Skin of body (tissue), 2 donors: ENCODE results near the gene CRIM1. TPM values are rescaled to one million over a fixed set of nuclear protein-coding genes. Genes with fewer than 3 reads are reported as not detected.

Experiments used
- DNase-seq: peaks from one replicate; lab custom pipeline; 2025; lab: John Stamatoyannopoulos, UW
- total RNA-seq: library from RNA; depleted of rRNA; stranded (reverse); fragments of >200 nt; gene quantifications from one replicate; pipeline ENCODE4 v1.2.3, GENCODE V29; 2014

Gene CRIM1
- total RNA-seq, 1 donor from 2014 or later, result 78.7 TPM

- no peak for DNase-seq
These were observed 65.1 kb downstream of the CRIM1 start for GRCh38 chr2:36420569-36421181.

DNA sequence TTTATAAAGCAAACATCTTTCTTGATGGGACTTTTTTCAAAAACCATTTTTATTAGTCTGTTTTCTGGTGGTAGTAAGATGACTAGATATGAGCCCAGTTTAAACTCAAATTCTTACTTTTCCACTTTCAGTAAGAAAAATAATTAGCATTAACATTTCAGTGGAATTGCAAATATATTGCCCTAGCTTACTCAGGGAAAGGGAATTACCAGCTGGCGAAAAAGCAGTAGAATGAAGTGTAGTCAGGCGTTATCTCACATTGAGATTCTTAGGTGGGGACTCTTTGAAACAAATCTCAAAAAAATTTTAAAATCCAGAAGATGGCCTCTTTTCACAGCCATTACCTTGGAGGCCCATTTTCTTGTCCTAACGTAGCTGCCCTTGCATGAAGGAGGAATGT lies 65.8 kb downstream of the CRIM1 start:
- no peak for DNase-seq

DNA sequence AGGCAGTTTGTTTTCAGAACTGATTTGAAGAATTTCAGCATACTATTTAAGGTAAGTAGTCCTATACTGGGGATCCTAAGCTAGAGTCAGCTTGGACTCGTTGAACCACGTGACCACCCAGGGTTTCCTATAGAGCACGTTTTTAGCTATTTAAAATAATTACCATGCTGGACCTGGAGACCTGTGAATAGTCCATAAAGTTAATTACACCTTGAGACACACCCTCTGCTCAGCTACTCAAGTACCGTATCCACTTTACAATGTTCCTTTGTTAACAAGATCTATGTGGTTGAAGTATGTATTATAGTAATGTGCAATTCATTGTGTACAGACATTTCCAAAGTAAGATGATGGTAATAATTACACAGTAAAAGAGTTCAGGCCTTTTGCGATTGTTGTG lies 67.6 kb downstream of the CRIM1 start:
- DNase-seq, result no peak

GRCh38 chr2:36423619-36424120 lies 68.1 kb downstream of the CRIM1 start:
- DNase-seq, result no peak

DNA sequence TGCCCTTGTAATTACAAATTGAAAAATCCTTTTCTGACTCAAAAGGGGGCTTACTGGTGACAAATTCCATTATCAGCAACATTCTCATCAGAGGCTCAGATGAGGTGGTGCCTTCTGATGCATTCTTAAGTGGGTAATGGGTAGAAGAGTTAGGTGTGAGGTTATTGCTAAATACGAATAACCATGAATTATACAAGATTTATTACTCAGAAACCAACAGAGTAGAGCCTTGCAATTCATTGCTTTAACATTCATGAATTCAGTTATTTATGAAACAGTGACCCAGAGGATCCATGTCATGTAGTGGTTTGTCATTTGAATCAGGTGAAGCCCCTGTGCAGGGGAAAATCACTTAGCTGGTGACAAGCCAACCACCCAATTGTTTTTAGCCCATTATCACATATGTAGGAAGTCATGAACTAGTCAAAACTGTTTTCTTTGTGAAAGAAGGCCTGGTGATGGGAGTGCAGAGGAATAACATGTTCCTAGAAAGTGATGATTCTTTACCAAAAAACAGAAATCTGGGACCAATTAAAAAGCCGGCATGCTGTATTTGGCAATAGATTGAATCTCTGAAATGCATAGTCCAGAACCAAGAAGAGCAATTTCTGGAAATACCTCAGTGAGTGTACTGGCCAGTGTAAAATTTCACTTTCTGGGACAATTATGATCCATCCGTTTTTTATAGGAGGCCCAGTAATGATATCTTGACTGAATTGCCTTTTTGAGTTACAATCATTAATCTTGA lies 70.2 kb downstream of the CRIM1 start:
- no peak for DNase-seq

DNA sequence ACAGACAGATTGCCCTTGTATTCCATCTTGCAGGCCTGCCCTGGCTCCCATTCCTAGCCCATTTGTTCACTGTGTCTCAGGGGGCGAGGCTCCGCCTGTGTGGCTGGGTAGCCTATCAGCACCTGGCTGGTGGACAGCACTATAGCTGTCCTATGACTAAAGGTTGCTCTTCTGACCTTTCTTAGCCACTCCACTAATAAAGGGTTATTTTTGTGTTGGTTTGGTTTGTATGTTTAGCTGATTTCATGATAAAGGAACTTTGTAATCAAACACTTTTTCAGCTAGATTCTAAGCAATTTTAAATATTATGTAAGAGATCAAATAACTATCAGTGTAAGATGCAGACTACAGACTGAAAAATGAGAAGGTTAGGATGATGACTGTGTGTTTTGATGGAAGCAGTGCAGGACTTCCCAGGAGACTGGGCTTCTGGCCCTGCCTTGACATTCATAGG lies 72.2 kb downstream of the CRIM1 start:
- DNase-seq, result no peak

- DNase-seq, result no peak
These were observed 75.0 kb downstream of the CRIM1 start for GRCh38 chr2:36430549-36430948.

- peak; percentile 15 for DNase-seq
These were observed 76.9 kb downstream of the CRIM1 start for GRCh38 chr2:36432479-36432878.

GRCh38 chr2:36433311-36434217 lies 78.0 kb downstream of the CRIM1 start:
- peak; percentile 80 for DNase-seq

DNA sequence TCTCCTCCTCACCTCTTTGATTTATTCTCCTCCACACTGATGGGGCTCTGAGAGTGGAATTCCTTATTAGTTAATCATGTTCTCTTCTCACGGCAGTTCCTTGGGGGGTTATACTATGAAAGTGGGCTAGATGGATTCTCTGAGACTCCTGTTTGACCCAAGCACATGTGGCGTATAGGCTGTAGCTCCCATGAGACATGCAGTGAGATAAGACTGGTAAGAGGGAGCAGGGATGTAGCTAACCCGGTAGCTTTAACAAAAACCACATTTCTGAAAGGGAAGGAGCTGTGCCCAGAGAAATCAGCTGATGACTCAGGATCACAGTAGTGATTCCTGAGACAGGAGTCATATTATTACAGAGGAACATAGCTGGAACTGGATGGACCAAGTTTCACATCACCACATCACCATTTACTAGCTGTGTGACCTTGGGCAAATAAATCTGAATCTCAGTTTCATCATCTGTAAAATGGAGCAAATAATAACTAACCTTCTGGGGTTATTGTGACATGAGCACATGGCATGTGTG lies 82.9 kb downstream of the CRIM1 start:
- DNase-seq, result peak; percentile 64

GRCh38 chr2:36439084-36439483 lies 83.5 kb downstream of the CRIM1 start:
- DNase-seq, result no peak

GRCh38 chr2:36441065-36441625 lies 85.6 kb downstream of the CRIM1 start:
- no peak for DNase-seq

DNA sequence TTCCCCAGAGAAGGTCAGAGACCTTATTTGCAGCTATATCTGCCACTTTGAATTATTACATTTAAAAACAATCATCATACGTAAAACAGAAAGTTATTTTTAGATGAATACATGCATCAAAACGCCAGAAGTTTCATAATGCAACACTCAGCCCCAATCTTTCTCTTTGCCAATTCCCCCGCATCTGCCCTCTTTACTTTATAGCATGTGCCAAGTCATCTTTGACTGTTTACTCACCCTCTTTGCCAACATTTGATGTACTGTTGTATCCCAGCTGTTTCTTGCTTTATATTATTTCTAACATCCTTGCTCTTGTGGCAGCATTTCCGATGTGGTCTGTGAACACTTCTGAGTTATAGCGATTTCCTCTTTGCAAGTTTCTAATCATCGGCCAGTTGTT lies 86.2 kb downstream of the CRIM1 start:
- peak; percentile 88 for DNase-seq

GRCh38 chr2:36444216-36444936 lies 88.8 kb downstream of the CRIM1 start:
- peak; percentile 38 for DNase-seq

GRCh38 chr2:36445185-36445866 lies 89.7 kb downstream of the CRIM1 start:
- DNase-seq, result no peak

DNA sequence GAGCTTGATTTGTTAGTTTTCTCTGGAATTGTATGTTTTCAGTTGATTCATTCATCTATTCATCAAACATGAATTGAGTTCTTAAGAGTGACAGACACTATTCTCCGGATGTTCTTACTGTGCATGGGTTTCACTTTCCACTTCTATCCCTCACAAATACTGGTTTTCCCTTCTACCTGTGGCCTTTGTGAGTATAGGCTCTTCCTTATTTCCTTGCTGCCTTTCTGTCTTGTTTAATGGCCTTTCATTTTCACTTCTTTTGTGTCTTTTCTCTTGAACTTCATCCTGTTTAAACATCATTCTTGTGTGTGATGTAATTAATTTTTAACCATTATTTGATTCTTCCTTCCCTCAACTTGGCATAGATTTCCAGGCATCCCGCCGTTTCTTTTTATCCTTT lies 90.7 kb downstream of the CRIM1 start:
- no peak for DNase-seq

GRCh38 chr2:36449213-36449612 lies 93.6 kb downstream of the CRIM1 start:
- no peak for DNase-seq

GRCh38 chr2:36449943-36450392 lies 94.4 kb downstream of the CRIM1 start:
- DNase-seq, result no peak

DNA sequence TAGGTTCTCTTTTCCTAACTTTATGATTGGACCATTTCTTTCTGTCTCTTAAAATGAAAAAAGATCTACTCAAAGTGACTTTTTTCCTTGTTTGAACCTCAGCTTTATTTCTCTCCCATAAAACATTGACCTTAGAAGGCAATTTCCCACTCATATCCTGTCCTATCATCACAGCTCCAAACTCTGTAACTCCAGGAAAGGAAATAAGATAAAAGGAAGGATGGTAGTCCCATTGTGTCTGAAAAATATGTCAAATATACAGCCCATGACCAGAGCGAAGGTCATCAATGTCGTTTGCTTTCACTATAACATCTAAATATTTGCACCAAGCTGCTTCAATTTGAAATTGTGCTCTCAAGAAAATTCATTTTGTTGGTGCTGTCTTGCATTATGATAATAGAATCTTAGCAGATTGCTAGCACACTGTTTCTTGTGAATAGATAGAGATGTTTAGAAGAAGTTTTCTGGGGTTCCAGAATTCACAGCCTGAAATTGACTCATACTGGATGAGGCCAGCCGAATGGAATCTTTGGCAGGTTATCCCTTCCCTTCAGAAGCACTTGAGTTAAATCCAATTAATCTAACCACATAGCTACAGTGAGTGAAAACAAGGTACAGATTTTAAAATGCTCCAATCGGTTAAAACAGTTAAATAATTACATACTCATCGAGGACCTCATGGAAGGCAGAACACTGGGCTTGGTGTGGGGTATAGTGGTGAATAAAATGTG lies 95.1 kb downstream of the CRIM1 start:
- peak; percentile 61 for DNase-seq
